Endothelial cell of umbilical vein (primary cell): ENCODE measurements around the gene RING1. TPM values are rescaled to one million over a fixed set of nuclear protein-coding genes. Genes with fewer than 3 reads are reported as not detected.

Experiments used
- BruUV-seq: library from RNA; stranded (reverse); fragments of 400-500 nt; replicated peaks from 2 replicates; lab custom pipeline; 2021; lab: Mats Ljungman, UMichigan
- CTCF ChIA-PET: fragments of 300-600, 350-600 bp; sonication (Branson Sonifier 250); formaldehyde crosslinking; loops from one replicate; lab custom pipeline; 2021; ENCODE audit warnings: antibody characterized with exemption, inconsistent platforms; lab: Charles Lee
- POLR2A ChIA-PET: fragments of 300-600, 350-600 bp; sonication (Branson Sonifier 250); formaldehyde crosslinking; loops from one replicate; lab custom pipeline; 2021; ENCODE audit warnings: antibody characterized with exemption, inconsistent platforms; lab: Charles Lee
- DNase-seq: peaks from one replicate; pipeline ENCODE4 v3.0.0-alpha.2; 2011; ENCODE audit warnings: low read depth, low spot score
- FAIRE-seq: peaks from 2 replicates; lab custom pipeline; 2011; peaks lifted over from hg19 to GRCh38; lab: Jason Lieb, UNC
- H2AFZ ChIP-seq: 2 replicates; pipeline ENCODE4 v1.6.0; 2012; ENCODE audit warnings: low read depth, low read length, control low read depth, inconsistent platforms
- H3K27ac ChIP-seq: 2 replicates; pipeline ENCODE4 v1.5.1; 2011; ENCODE audit warnings: low read depth, mild to moderate bottlenecking, control low read depth, low read length, moderate library complexity; ENCODE audit not compliant: insufficient read depth
- H3K27me3 ChIP-seq, 2 experiments: 2 replicates each; pipeline versions ENCODE4 v1.6.0 to v1.6.1; 2011; ENCODE audit warnings: low read length in 2 of 2, mixed read lengths in 1 of 2; ENCODE audit not compliant: control insufficient read depth in 2 of 2, insufficient read depth in 2 of 2
- H3K36me3 ChIP-seq, 2 experiments: 2 replicates in 1 of 2; 3 replicates in 1 of 2; pipeline ENCODE4 v1.5.1; 2011; ENCODE audit warnings: low read length in 2 of 2, mild to moderate bottlenecking in 1 of 2, moderate library complexity in 1 of 2; ENCODE audit not compliant: control insufficient read depth in 2 of 2, insufficient read depth in 2 of 2; ENCODE audit errors: extremely low read depth in 1 of 2
- H3K4me1 ChIP-seq: 3 replicates; pipeline ENCODE4 v1.5.1; 2011; ENCODE audit warnings: mild to moderate bottlenecking, low read length; ENCODE audit not compliant: control insufficient read depth, insufficient read depth; ENCODE audit errors: extremely low read depth
- H3K4me2 ChIP-seq: 2 replicates; pipeline ENCODE4 v1.6.1; 2011; ENCODE audit warnings: low read length, control low read depth, mixed read lengths; ENCODE audit not compliant: insufficient read depth
- H3K4me3 ChIP-seq, 3 experiments: fragments of 200-600 bp in 1 of 3; sonication (generic), shearing (Covaris generic) in 1 of 3; replicated peaks in 1 of 3; 2 replicates each; pipeline ENCODE4 v1.5.1; 2011 to 2016; ENCODE audit warnings: control low read depth in 3 of 3, low read length in 3 of 3, mild to moderate bottlenecking in 2 of 3, inconsistent platforms in 1 of 3, low read depth in 1 of 3, moderate library complexity in 1 of 3; ENCODE audit not compliant: insufficient read depth in 1 of 3
- H3K79me2 ChIP-seq: 2 replicates; pipeline ENCODE4 v1.6.0; 2012; ENCODE audit warnings: low read length, inconsistent platforms; ENCODE audit not compliant: control insufficient read depth, insufficient read depth
- H3K9ac ChIP-seq: replicated peaks from 2 replicates; pipeline ENCODE3; 2011; ENCODE audit warnings: low read length, control low read depth; ENCODE audit not compliant: insufficient read depth; ENCODE audit errors: extremely low read depth
- H3K9me1 ChIP-seq: replicated peaks from 3 replicates; pipeline ENCODE4 v1.6.0; 2011; ENCODE audit warnings: mild to moderate bottlenecking, low read length; ENCODE audit not compliant: control insufficient read depth, insufficient read depth; ENCODE audit errors: extremely low read depth
- H3K9me3 ChIP-seq: replicated peaks from 2 replicates; pipeline ENCODE4 v1.5.1; 2012; ENCODE audit warnings: low read length, inconsistent platforms; ENCODE audit not compliant: control insufficient read depth, insufficient read depth
- H4K20me1 ChIP-seq: replicated peaks from 2 replicates; pipeline ENCODE3; 2011; ENCODE audit warnings: mild to moderate bottlenecking, low read length; ENCODE audit not compliant: control insufficient read depth, insufficient read depth; ENCODE audit errors: extremely low read depth
- CTCF ChIP-seq, 2 donors: IDR thresholded peaks; 1 replicate in 1 of 2; 2 replicates in 1 of 2; pipeline ENCODE4 v1.5.1; 2011; ENCODE audit warnings: low read length in 2 of 2, mild to moderate bottlenecking in 2 of 2, moderate library complexity in 2 of 2, control low read depth in 1 of 2, inconsistent platforms in 1 of 2, low read depth in 1 of 2; ENCODE audit not compliant: insufficient read depth in 1 of 2; ENCODE audit errors: extremely low read depth in 1 of 2
- EZH2 ChIP-seq: IDR thresholded peaks from 2 replicates; pipeline ENCODE4 v1.6.1; 2012; ENCODE audit warnings: borderline replicate concordance, low read depth, mild to moderate bottlenecking, moderate library complexity, low read length, inconsistent platforms; ENCODE audit not compliant: severe bottlenecking
- FOS ChIP-seq: IDR thresholded peaks from 2 replicates; pipeline ENCODE4 v1.6.1; 2011; ENCODE audit warnings: mild to moderate bottlenecking, low read length, moderate library complexity, borderline replicate concordance; ENCODE audit not compliant: insufficient read depth
- GATA2 ChIP-seq: IDR thresholded peaks from 2 replicates; pipeline ENCODE4 v1.7.0; 2011; ENCODE audit warnings: low read depth, mild to moderate bottlenecking, moderate library complexity, mixed read lengths, low read length; ENCODE audit not compliant: insufficient read length, insufficient read depth
- JUN ChIP-seq: IDR thresholded peaks from 2 replicates; pipeline ENCODE4 v1.6.1; 2011; ENCODE audit warnings: borderline replicate concordance, low read depth; ENCODE audit not compliant: insufficient read length, insufficient read depth
- MAX ChIP-seq: IDR thresholded peaks from 2 replicates; pipeline ENCODE4 v1.6.1; 2011; ENCODE audit not compliant: insufficient read depth, insufficient read length
- MYC ChIP-seq: IDR thresholded peaks from one replicate; pipeline ENCODE4 v1.6.1; 2011; ENCODE audit warnings: mild to moderate bottlenecking, low read depth, low read length
- POLR2A ChIP-seq: IDR thresholded peaks from 2 replicates; pipeline ENCODE4 v1.6.1; 2012; ENCODE audit warnings: low read depth, mild to moderate bottlenecking, control low read depth, low read length
- POLR2AphosphoS5 ChIP-seq: IDR thresholded peaks from 2 replicates; pipeline ENCODE4 v1.6.1; 2012; ENCODE audit warnings: low read depth, mild to moderate bottlenecking, control low read depth, low read length, moderate library complexity; ENCODE audit not compliant: insufficient read depth
- dilution Hi-C: fragments of 300-500 bp; cut with MboI; formaldehyde crosslinking; loops from one replicate; pipeline ENCODE4 v1.15.0; 2019; ENCODE audit warnings: low sequenced_read_pairs; ENCODE audit not compliant: extremely low pct_ligation_motif_present
- intact Hi-C: fragments of 100-400 bp; cut with micrococcal nuclease; formaldehyde crosslinking; loops from one replicate; pipeline ENCODE4 v1.10.0; 2022
- polyA plus RNA-seq, 4 experiments: library from polyadenylated mRNA; depleted of rRNA in 3 of 4; stranded (reverse) in 3 of 4; unstranded in 1 of 4; fragments of >200 nt; gene quantifications; 2 replicates each; pipeline versions ENCODE4 v1.2.1 to v1.2.3, GENCODE V29; 2011 to 2012; ENCODE audit warnings: missing spikeins in 1 of 4
- total RNA-seq: library from RNA; stranded (reverse); gene quantifications from 2 replicates; pipeline ENCODE4 v1.2.3, GENCODE V29; 2021

Gene RING1
- total and polyA plus RNA-seq, 2 donors (not counting 3 experiments of a cell fraction or from before 2014, with no cell fraction given), result 26.8 to 27.9 TPM

- TF ChIP-seq MYC, result no peak
- TF ChIP-seq MAX, result no peak
- no peak for TF ChIP-seq EZH2
- TF ChIP-seq GATA2, result no peak
- no peak for TF ChIP-seq FOS
- TF ChIP-seq POLR2AphosphoS5, result no peak
- no peak for TF ChIP-seq CTCF (IDR thresholded peaks at IDR 0.05; ENCODE audit: extremely low read depth in 1 of 2, insufficient read depth in 1 of 2, low read depth in 1 of 2, low read length in 2 of 2)
- TF ChIP-seq POLR2A, result no peak
- no peak for TF ChIP-seq JUN
- Histone ChIP-seq H3K4me3 (no peak overlapping the region), H3K4me1 (peaks cover 23% of the 10 kb centered on the region), H3K9ac (no peak overlapping the region), H4K20me1 (no peaks in the 10 kb centered on the region), H3K27ac (no peak overlapping the region), H3K9me3 (no peaks in the 10 kb centered on the region), H3K79me2 (no peaks in the 10 kb centered on the region), H3K9me1 (no peaks in the 10 kb centered on the region), H3K36me3 (peaks cover 0 to 2% of the 10 kb centered on the region in 2 experiments), H3K27me3 (no peaks in the 10 kb centered on the region), H3K4me2 (no peak overlapping the region), H2AFZ (no peak overlapping the region)
- CTCF ChIA-PET, result no interaction called here
- DNase-seq, result no peak
- POLR2A ChIA-PET, result no interaction called here
- intact Hi-C loops, result no loop called here
- dilution Hi-C loops, result no loop called here
- FAIRE-seq, result no peak
- BruUV-seq, result no TSS peak
These were observed 44.5 kb downstream of the RING1 start for GRCh38 chr6:33252759-33253158.
